Bronchial epithelial cell (primary cell): ENCODE results near the gene PDZD8. TPM values are rescaled to one million over a fixed set of nuclear protein-coding genes. Genes with fewer than 3 reads are reported as not detected.

ENCODE experiments used
- DNase-seq: peaks from one replicate; pipeline ENCODE4 v3.0.0-alpha.2; 2010; ENCODE audit warnings: low read depth
- FAIRE-seq: peaks from 2 replicates; lab custom pipeline; 2011; peaks lifted over from hg19 to GRCh38; lab: Jason Lieb, UNC
- H3K27me3 ChIP-seq: 2 replicates; pipeline ENCODE4 v1.5.1; 2011; ENCODE audit warnings: low read length; ENCODE audit not compliant: control insufficient read depth, insufficient read depth
- H3K36me3 ChIP-seq: 2 replicates; pipeline ENCODE4 v1.5.1; 2011; ENCODE audit warnings: low read length; ENCODE audit not compliant: control insufficient read depth, insufficient read depth
- H3K4me3 ChIP-seq: 2 replicates; pipeline ENCODE4 v1.5.1; 2011; ENCODE audit warnings: mild to moderate bottlenecking, low read depth, low read length, control low read depth
- total RNA-seq: library from RNA; depleted of rRNA; stranded (reverse); fragments of >200 nt; gene quantifications from 2 replicates; pipeline ENCODE4 v1.2.1, GENCODE V29; 2014
- TF ChIP-seq, protein P1 (sequence below): IDR thresholded peaks from 2 replicates; pipeline ENCODE4 v1.5.1; 2011; ENCODE audit warnings: mild to moderate bottlenecking, moderate library complexity, low read length, control low read depth, inconsistent platforms; ENCODE audit not compliant: insufficient read depth, severe bottlenecking

PDZD8 gene
- total RNA-seq, 1 donor from 2014 or later = 20.3 TPM

DNA sequence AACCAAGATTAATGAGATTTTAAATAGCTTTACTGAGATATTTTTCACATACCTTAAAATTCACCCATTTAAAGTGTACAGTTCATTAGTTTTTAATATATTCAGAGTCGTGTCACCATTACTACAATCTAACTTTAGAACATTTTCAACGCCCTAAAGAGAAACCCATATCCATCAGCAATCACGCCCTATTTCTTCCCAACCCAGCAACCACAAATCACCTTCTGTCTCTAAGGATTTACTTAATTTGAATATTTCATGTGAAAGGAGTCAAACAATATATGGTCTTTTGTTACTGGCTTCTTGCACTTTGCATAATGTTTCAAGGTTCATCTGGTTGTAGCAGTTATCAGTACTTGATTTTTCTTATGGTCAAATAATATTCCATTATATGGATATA, 25.1 kb upstream of the PDZD8 start:
- no peaks in the 10 kb centered on the region for H3K27me3 ChIP-seq
- FAIRE-seq = no peak
- TF ChIP-seq, protein P1, sequence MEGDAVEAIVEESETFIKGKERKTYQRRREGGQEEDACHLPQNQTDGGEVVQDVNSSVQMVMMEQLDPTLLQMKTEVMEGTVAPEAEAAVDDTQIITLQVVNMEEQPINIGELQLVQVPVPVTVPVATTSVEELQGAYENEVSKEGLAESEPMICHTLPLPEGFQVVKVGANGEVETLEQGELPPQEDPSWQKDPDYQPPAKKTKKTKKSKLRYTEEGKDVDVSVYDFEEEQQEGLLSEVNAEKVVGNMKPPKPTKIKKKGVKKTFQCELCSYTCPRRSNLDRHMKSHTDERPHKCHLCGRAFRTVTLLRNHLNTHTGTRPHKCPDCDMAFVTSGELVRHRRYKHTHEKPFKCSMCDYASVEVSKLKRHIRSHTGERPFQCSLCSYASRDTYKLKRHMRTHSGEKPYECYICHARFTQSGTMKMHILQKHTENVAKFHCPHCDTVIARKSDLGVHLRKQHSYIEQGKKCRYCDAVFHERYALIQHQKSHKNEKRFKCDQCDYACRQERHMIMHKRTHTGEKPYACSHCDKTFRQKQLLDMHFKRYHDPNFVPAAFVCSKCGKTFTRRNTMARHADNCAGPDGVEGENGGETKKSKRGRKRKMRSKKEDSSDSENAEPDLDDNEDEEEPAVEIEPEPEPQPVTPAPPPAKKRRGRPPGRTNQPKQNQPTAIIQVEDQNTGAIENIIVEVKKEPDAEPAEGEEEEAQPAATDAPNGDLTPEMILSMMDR = no peak

DNA sequence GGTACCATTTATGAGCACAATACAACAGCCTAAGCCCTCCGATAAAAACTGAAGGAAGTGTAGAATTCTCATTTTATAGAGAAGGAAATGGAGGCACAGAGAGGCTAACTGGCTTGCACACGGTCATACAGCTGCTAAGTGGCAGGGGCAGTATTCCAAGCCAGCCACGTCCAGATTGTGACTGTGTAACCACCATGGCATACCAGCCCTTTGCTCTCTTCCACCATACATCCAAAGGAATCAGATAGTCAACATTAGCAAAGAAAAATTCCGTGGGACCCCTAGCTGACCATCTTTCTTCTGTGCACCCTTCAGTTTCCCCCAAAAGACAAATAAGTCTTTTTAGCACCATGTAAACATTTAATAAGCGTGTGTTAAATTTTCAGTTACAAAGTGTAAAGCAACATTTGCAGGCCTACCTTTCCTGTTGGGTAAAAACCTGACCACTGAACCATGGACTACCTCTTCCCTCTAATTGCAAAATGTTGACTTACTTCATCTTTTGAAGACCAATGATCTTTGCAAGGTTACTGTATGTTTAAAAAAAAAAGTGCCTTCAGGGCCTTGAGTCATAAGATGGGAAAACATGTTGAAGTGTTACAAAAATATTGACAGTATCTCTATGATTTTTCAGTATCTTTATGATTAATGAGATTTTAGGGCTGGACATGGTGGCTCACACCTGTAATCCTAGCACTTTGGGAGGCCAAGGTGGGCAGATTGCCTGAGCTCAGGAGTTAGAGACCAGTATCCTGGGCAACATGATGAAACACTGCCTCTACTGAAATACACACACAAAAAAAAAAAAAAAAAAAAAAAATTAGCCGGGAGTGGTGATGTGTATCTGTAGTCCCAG, 24.3 kb upstream of the PDZD8 start:
- Histone ChIP-seq H3K27me3 (no peaks in the 10 kb centered on the region), H3K36me3 (no peaks in the 10 kb centered on the region), H3K4me3 (no peak overlapping the region)
- no peak for FAIRE-seq
- DNase-seq = peak; percentile 79
- TF ChIP-seq, protein P1 = no peak

More for the DNA sequence above, 25.1 kb upstream of the PDZD8 start:
- no peak overlapping the region for H3K4me3 ChIP-seq
- H3K36me3 ChIP-seq = no peaks in the 10 kb centered on the region
- no peak for DNase-seq

DNA sequence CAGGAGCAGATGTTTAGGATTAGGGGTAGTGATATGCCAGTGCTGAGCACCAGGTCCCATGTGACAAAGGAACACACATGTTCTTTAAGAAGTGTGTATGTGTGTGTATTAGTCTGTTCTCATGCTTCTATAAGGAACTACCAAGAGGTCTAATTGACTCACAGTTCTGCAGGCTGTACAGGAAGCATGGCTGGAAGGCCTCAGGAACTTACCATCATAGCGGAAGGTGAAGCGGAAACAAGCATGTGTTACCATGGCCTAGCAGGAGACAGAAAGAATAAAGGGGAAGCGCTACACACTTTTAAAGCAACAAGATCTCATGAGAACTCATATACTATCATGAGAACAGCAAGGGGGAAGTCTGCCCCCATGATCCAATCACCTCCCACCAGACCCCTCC, 22.8 kb upstream of the PDZD8 start:
- FAIRE-seq = no peak
- DNase-seq = no peak
- TF ChIP-seq, protein P1 = no peak
- no peaks in the 10 kb centered on the region for H3K27me3 ChIP-seq
- H3K36me3 ChIP-seq = no peaks in the 10 kb centered on the region
- no peak overlapping the region for H3K4me3 ChIP-seq

- peaks cover 2% of the 10 kb centered on the region for H3K27me3 ChIP-seq
These were observed 16.4 kb upstream of the PDZD8 start for GRCh38 chr10:117391436-117392205.

DNA sequence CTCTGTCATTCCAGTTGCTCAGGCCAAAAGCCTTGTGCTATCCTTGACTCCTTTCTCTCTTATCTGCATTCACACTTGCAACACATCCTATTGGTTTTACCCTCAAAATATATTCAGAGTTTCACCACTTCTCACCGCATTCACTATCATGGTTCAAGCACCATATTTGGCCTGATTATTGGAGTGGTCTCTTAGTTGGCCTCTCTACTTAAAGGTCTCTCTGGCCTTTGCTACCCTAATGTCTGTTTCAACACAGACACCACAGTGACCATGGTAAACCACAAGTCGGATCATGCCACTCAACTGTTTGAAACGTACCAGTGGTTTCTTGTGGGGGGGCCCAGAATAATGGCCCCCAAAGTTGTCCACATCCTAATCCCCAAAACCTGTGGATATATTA, 15.2 kb upstream of the PDZD8 start:
- no peak for DNase-seq
- Histone ChIP-seq H3K27me3 (peaks cover 2% of the 10 kb centered on the region), H3K4me3 (no peak overlapping the region), H3K36me3 (no peaks in the 10 kb centered on the region)
- TF ChIP-seq, protein P1 = no peak
- no peak for FAIRE-seq

More at GRCh38 chr10:117391436-117392205, 16.4 kb upstream of the PDZD8 start:
- Histone ChIP-seq H3K36me3 (no peaks in the 10 kb centered on the region), H3K4me3 (no peak overlapping the region)
- peak; percentile 46 for DNase-seq
- FAIRE-seq = no peak
- TF ChIP-seq, protein P1 = no peak
